K562 (cell line): ENCODE results near the gene ZMYND12. TPM values are rescaled to one million over a fixed set of nuclear protein-coding genes. Genes with fewer than 3 reads are reported as not detected.

Experiments
- ATAC-seq: fragments of 200-7000 bp; cut with Tn5 transposase; 3 replicates; pipeline ENCODE4 v1.9.1; 2020; ENCODE audit warnings: moderate library complexity
- BruUV-seq: library from RNA; stranded (reverse); fragments of 400-500 nt; replicated peaks from 2 replicates; lab custom pipeline; 2021; lab: Mats Ljungman, UMichigan
- CTCF ChIA-PET: fragments of 300-600 bp; formaldehyde crosslinking; extraction: SDS; loops from one replicate; lab custom pipeline; 2021; ENCODE audit warnings: low intra/inter-chr PET ratio; lab: Yijun Ruan, JAX
- POLR2A ChIA-PET: fragments of 300-600, 350-650 bp; sonication (Branson Sonifier 250); formaldehyde crosslinking; extraction: SDS; loops from one replicate; lab custom pipeline; 2021; ENCODE audit warnings: antibody characterized with exemption, inconsistent platforms; lab: Yijun Ruan, JAX
- DNase-seq, 4 experiments: peaks; one replicate each; pipeline versions ENCODE4 v3.0.0 to v3.0.0-alpha.2; 2011 to 2018; ENCODE audit warnings: low spot score in 3 of 4, mixed read lengths in 3 of 4; ENCODE audit errors: extremely low read depth in 1 of 4
- FAIRE-seq: peaks from 2 replicates; lab custom pipeline; 2011; peaks lifted over from hg19 to GRCh38; lab: Jason Lieb, UNC
- H2AFZ ChIP-seq: 2 replicates; pipeline ENCODE4 v1.6.0; 2011; ENCODE audit warnings: low read depth, low read length, control low read depth, inconsistent platforms
- H3K27ac ChIP-seq: fragments of 200-600 bp; 3 replicates; pipeline ENCODE4 v1.8.0; 2011; ENCODE audit warnings: low read depth, mild to moderate bottlenecking, control low read depth, inconsistent platforms, low read length, moderate library complexity, mixed read lengths; ENCODE audit errors: extremely low read depth
- H3K27me3 ChIP-seq, 2 experiments: fragments of 300-600 bp in 1 of 2; 2 replicates in 1 of 2; 3 replicates in 1 of 2; pipeline versions ENCODE4 v1.6.0 to v1.8.0; 2011; ENCODE audit warnings: inconsistent platforms in 2 of 2, low read length in 2 of 2, mild to moderate bottlenecking in 1 of 2, mixed read lengths in 1 of 2, moderate library complexity in 1 of 2; ENCODE audit not compliant: control insufficient read depth in 2 of 2, insufficient read depth in 2 of 2
- H3K36me3 ChIP-seq: fragments of 300-600 bp; 3 replicates; pipeline ENCODE4 v1.8.0; 2011; ENCODE audit warnings: mild to moderate bottlenecking, low read length, inconsistent platforms; ENCODE audit not compliant: control insufficient read depth, insufficient read depth
- H3K4me1 ChIP-seq, 2 experiments: fragments of 200-600 bp in 1 of 2; replicated peaks in 1 of 2; 2 replicates in 1 of 2; 3 replicates in 1 of 2; pipeline versions ENCODE4 v1.5.1 to v1.8.0; 2011; ENCODE audit warnings: inconsistent platforms in 2 of 2, low read length in 2 of 2, mild to moderate bottlenecking in 1 of 2, mixed read lengths in 1 of 2, moderate library complexity in 1 of 2; ENCODE audit not compliant: control insufficient read depth in 2 of 2, insufficient read depth in 2 of 2
- H3K4me2 ChIP-seq: 2 replicates; pipeline ENCODE4 v1.6.1; 2011; ENCODE audit warnings: low read length, control low read depth, inconsistent platforms, mixed read lengths; ENCODE audit not compliant: insufficient read depth
- H3K4me3 ChIP-seq: fragments of 200-600 bp; sonication (generic), shearing (Covaris generic); 2 replicates; pipeline ENCODE4 v1.5.1; 2016; ENCODE audit warnings: control low read depth, inconsistent platforms
- H3K79me2 ChIP-seq: fragments of 200-600 bp; 3 replicates; pipeline ENCODE4 v1.8.0; 2011; ENCODE audit warnings: low read length, inconsistent platforms; ENCODE audit not compliant: control insufficient read depth, insufficient read depth
- H3K9ac ChIP-seq, 2 experiments: 2 replicates each; pipeline versions ENCODE4 v1.6.0 to v1.6.1; 2011; ENCODE audit warnings: low read depth in 2 of 2, low read length in 2 of 2, control low read depth in 1 of 2, inconsistent platforms in 1 of 2, mild to moderate bottlenecking in 1 of 2, mixed read lengths in 1 of 2; ENCODE audit not compliant: insufficient read depth in 1 of 2
- H3K9me1 ChIP-seq: one replicate; pipeline ENCODE4 v1.6.0; 2011; ENCODE audit warnings: inconsistent platforms, mild to moderate bottlenecking, low read length, moderate library complexity; ENCODE audit not compliant: control insufficient read depth, insufficient read depth
- H3K9me3 ChIP-seq: replicated peaks from 2 replicates; pipeline ENCODE4 v1.5.1; 2011; ENCODE audit warnings: low read depth, low read length, inconsistent platforms; ENCODE audit not compliant: control insufficient read depth, insufficient read depth
- H4K20me1 ChIP-seq: replicated peaks from 2 replicates; pipeline ENCODE4 v1.6.1; 2011; ENCODE audit warnings: low read length, inconsistent platforms, mixed read lengths; ENCODE audit not compliant: control insufficient read depth, insufficient read depth
- KLF13 ChIP-seq: fragments of 450-650 bp; IDR thresholded peaks from 2 replicates; pipeline ENCODE4 v1.6.1; 2016; ENCODE audit warnings: missing genetic modification characterization, low read depth, mild to moderate bottlenecking, missing compliant biosample characterization, moderate library complexity, borderline replicate concordance
- NFIC ChIP-seq: fragments of 450-650 bp; IDR thresholded peaks from 2 replicates; pipeline ENCODE4 v1.6.1; 2017; ENCODE audit warnings: mild to moderate bottlenecking, inconsistent platforms
- NRF1 ChIP-seq, 2 experiments: fragments of 450-650 bp; IDR thresholded peaks in 1 of 2; conservative IDR thresholded peaks in 1 of 2; 2 replicates each; pipeline ENCODE4 v1.6.1; 2014; ENCODE audit warnings: mild to moderate bottlenecking in 2 of 2
- PML ChIP-seq: IDR thresholded peaks from 2 replicates; pipeline ENCODE4 v1.6.1; 2012; ENCODE audit warnings: low read length, inconsistent platforms
- POLR3G ChIP-seq: IDR thresholded peaks from 2 replicates; pipeline ENCODE4 v1.6.1; 2011; ENCODE audit not compliant: insufficient read length, insufficient replicate concordance; ENCODE audit errors: extremely low read depth
- RHOXF2B ChIP-seq: fragments of 250-450 bp; sonication (Bioruptor Pico); conservative IDR thresholded peaks from 2 replicates; pipeline ENCODE4 v1.5.1; 2021
- TCF15 ChIP-seq: fragments of 250-450 bp; sonication (Bioruptor Pico); IDR thresholded peaks from 2 replicates; pipeline ENCODE4 v1.8.0; 2022; ENCODE audit warnings: moderate library complexity, mild to moderate bottlenecking, inconsistent platforms
- WGBS: fragments of 100-300 bp; shearing (Covaris generic); methylation state at CpG from one replicate; pipeline ENCODE4 v1.1.6; 2016; ENCODE audit warnings: low coverage, mixed read lengths; ENCODE audit not compliant: insufficient coverage; ENCODE audit errors: missing lambda C conversion rate; 5-methylcytosine and 5-hydroxymethylcytosine counted together
- in situ Hi-C: fragments of 300-500 bp; cut with MboI; formaldehyde crosslinking; loops from 4 replicates; pipeline ENCODE4 v1.15.0; 2018; ENCODE audit warnings: inconsistent platforms, mixed read lengths
- intact Hi-C: fragments of 100-400 bp; cut with micrococcal nuclease; formaldehyde crosslinking; loops from 2 replicates; pipeline ENCODE4 v1.14.2; 2022
- polyA plus RNA-seq, 8 experiments: library from polyadenylated mRNA; depleted of rRNA in 4 of 8; stranded (reverse) in 5 of 8; unstranded in 3 of 8; fragments of >200 nt; fragmentation: Nextera tagmentation in 2 of 8; fragmentation: Illumina TruSeq in 1 of 8; extraction: Ambion mirVana in 2 of 8; extraction: Trizol in 1 of 8; gene quantifications; 2 replicates each; pipeline versions ENCODE4 v1.2.1 to v1.2.3, GENCODE V29; 2011 to 2014; ENCODE audit warnings: inconsistent platforms in 1 of 8, missing spikeins in 1 of 8
- total RNA-seq, 7 experiments: library from RNA; depleted of rRNA in 6 of 7; stranded (reverse); fragments of >200 nt in 6 of 7; fragmentation: Illumina TruSeq in 2 of 7; extraction: Trizol in 2 of 7; gene quantifications; 2 replicates each; pipeline versions ENCODE4 v1.2.1 to v1.2.3, GENCODE V29; 2011 to 2021; ENCODE audit warnings: low replicate concordance in 1 of 7
- TF ChIP-seq, protein P1 (sequence below), 2 experiments: fragments of 450-650 bp in 1 of 2; sonication (generic) in 1 of 2; formaldehyde crosslinking in 1 of 2; IDR thresholded peaks; 2 replicates each; pipeline versions ENCODE4 v1.7.1 to v1.9.0; 2016 to 2022; ENCODE audit warnings: inconsistent platforms in 1 of 2, mild to moderate bottlenecking in 1 of 2, missing genetic modification reagents in 1 of 2
- TF ChIP-seq, protein P2 (sequence below): fragments of 450-650 bp; IDR thresholded peaks from 2 replicates; pipeline ENCODE4 v1.6.1; 2016; ENCODE audit warnings: missing biosample characterization, missing genetic modification characterization
- TF ChIP-seq, protein P3 (sequence below): fragments of 450-650 bp; IDR thresholded peaks from 2 replicates; pipeline ENCODE4 v1.7.0; 2016; ENCODE audit warnings: borderline replicate concordance

ZMYND12 gene
- total and polyA plus RNA-seq, 9 of the 15 experiments (the other 6 are each of a cell fraction or from before 2014, with no cell fraction given) = not detected

- intact Hi-C loops (no loop called here), in situ Hi-C loops (no loop called here)
- Histone ChIP-seq H3K36me3 (no peaks in the 10 kb centered on the region), H4K20me1 (no peaks in the 10 kb centered on the region), H3K4me3 (no peak overlapping the region), H3K79me2 (no peaks in the 10 kb centered on the region), H3K9me3 (no peaks in the 10 kb centered on the region), H2AFZ (no peak overlapping the region), H3K27me3 (peaks cover 13 to 22% of the 10 kb centered on the region in 2 experiments; a peak in 4 of 5 replicates), H3K9ac (no peak overlapping the region), H3K27ac (no peak overlapping the region), H3K9me1 (no peaks in the 10 kb centered on the region), H3K4me2 (no peak overlapping the region), H3K4me1 (no peaks in the 10 kb centered on the region)
- BruUV-seq = no TSS peak
- no peak for ATAC-seq
- ChIA-PET CTCF (no interaction called here), POLR2A (interaction anchor here (0.9 kb wide), 1 partner anchor 11 kb away, joined by 3 read pairs; no protein-coding TSS in a partner anchor)
- no peak for DNase-seq
- no peak for FAIRE-seq
- 2% methylated on average over 4 of the region's 4 CpGs for WGBS
- TF ChIP-seq NFIC (no peak), RHOXF2B (CRISPR knock-in tag) (no peak), TCF15 (no peak), KLF13 (no peak), POLR3G (no peak), PML (no peak), NRF1 (conservative IDR thresholded peaks at IDR 0.05 in 1 of 2, IDR thresholded peaks at IDR 0.05 in 1 of 2) (no peak)
- TF ChIP-seq, protein P1, sequence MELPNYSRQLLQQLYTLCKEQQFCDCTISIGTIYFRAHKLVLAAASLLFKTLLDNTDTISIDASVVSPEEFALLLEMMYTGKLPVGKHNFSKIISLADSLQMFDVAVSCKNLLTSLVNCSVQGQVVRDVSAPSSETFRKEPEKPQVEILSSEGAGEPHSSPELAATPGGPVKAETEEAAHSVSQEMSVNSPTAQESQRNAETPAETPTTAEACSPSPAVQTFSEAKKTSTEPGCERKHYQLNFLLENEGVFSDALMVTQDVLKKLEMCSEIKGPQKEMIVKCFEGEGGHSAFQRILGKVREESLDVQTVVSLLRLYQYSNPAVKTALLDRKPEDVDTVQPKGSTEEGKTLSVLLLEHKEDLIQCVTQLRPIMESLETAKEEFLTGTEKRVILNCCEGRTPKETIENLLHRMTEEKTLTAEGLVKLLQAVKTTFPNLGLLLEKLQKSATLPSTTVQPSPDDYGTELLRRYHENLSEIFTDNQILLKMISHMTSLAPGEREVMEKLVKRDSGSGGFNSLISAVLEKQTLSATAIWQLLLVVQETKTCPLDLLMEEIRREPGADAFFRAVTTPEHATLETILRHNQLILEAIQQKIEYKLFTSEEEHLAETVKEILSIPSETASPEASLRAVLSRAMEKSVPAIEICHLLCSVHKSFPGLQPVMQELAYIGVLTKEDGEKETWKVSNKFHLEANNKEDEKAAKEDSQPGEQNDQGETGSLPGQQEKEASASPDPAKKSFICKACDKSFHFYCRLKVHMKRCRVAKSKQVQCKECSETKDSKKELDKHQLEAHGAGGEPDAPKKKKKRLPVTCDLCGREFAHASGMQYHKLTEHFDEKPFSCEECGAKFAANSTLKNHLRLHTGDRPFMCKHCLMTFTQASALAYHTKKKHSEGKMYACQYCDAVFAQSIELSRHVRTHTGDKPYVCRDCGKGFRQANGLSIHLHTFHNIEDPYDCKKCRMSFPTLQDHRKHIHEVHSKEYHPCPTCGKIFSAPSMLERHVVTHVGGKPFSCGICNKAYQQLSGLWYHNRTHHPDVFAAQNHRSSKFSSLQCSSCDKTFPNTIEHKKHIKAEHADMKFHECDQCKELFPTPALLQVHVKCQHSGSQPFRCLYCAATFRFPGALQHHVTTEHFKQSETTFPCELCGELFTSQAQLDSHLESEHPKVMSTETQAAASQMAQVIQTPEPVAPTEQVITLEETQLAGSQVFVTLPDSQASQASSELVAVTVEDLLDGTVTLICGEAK (IDR thresholded peaks at IDR 0.05) = no peak
- TF ChIP-seq, protein P1 (CRISPR knock-in tag; IDR thresholded peaks at IDR 0.05) = no peak
- TF ChIP-seq, protein P2, sequence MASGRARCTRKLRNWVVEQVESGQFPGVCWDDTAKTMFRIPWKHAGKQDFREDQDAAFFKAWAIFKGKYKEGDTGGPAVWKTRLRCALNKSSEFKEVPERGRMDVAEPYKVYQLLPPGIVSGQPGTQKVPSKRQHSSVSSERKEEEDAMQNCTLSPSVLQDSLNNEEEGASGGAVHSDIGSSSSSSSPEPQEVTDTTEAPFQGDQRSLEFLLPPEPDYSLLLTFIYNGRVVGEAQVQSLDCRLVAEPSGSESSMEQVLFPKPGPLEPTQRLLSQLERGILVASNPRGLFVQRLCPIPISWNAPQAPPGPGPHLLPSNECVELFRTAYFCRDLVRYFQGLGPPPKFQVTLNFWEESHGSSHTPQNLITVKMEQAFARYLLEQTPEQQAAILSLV (tag) = no peak
- TF ChIP-seq, protein P3, sequence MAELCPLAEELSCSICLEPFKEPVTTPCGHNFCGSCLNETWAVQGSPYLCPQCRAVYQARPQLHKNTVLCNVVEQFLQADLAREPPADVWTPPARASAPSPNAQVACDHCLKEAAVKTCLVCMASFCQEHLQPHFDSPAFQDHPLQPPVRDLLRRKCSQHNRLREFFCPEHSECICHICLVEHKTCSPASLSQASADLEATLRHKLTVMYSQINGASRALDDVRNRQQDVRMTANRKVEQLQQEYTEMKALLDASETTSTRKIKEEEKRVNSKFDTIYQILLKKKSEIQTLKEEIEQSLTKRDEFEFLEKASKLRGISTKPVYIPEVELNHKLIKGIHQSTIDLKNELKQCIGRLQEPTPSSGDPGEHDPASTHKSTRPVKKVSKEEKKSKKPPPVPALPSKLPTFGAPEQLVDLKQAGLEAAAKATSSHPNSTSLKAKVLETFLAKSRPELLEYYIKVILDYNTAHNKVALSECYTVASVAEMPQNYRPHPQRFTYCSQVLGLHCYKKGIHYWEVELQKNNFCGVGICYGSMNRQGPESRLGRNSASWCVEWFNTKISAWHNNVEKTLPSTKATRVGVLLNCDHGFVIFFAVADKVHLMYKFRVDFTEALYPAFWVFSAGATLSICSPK = no peak
These were observed 23.1 kb downstream of the ZMYND12 start for GRCh38 chr1:42432714-42433113.
